Activated B cell treated with CpG ODN at 0.5 μM for 24 hours (primary cell): ENCODE data around the gene EDIL3. TPM values are rescaled to one million over a fixed set of nuclear protein-coding genes. Genes with fewer than 3 reads are reported as not detected.

Experiments
- ATAC-seq: fragments of 200-7000 bp; cut with Tn5 transposase; one replicate; pipeline ENCODE4 v1.10.0; 2021; ENCODE audit warnings: low read depth, mild to moderate bottlenecking, moderate library complexity
- CTCF ChIA-PET: fragments of 350-600 bp; sonication (Branson Sonifier 250); formaldehyde crosslinking; loops from one replicate; lab custom pipeline; 2021; ENCODE audit warnings: antibody characterized with exemption; lab: Charles Lee
- POLR2A ChIA-PET: fragments of 350-600 bp; sonication (Branson Sonifier 250); formaldehyde crosslinking; loops from one replicate; lab custom pipeline; 2021; ENCODE audit warnings: antibody characterized with exemption; lab: Charles Lee
- DNase-seq: peaks from one replicate; pipeline ENCODE4 v3.0.0; 2022
- H3K27ac Mint-ChIP-seq: one replicate; pipeline ENCODE4 v1.8.0; 2020; ENCODE audit warnings: mixed read lengths
- H3K27me3 Mint-ChIP-seq: one replicate; pipeline ENCODE4 v1.8.0; 2021; ENCODE audit warnings: mixed read lengths
- H3K36me3 Mint-ChIP-seq: one replicate; pipeline ENCODE4 v1.8.0; 2021; ENCODE audit warnings: low read depth, mixed read lengths
- H3K4me1 Mint-ChIP-seq: one replicate; pipeline ENCODE4 v1.8.0; 2021; ENCODE audit warnings: mixed read lengths
- H3K4me3 Mint-ChIP-seq: one replicate; pipeline ENCODE4 v1.8.0; 2020; ENCODE audit warnings: mild to moderate bottlenecking, mixed read lengths
- H3K9me3 Mint-ChIP-seq: one replicate; pipeline ENCODE4 v1.8.0; 2020; ENCODE audit warnings: mixed read lengths
- CTCF ChIP-seq: fragments of 200-600 bp; IDR thresholded peaks from one replicate; pipeline ENCODE4 v1.8.0; 2022; ENCODE audit warnings: antibody characterized with exemption, mild to moderate bottlenecking
- intact Hi-C: fragments of 100-400 bp; cut with micrococcal nuclease; formaldehyde crosslinking; loops from one replicate; pipeline ENCODE4 v1.15.1; 2024
- total RNA-seq: library from RNA; stranded (reverse); gene quantifications from 2 replicates; pipeline ENCODE4 v1.2.3, GENCODE V29; 2022

Gene EDIL3
- total RNA-seq, 1 donor from 2014 or later = not detected

GRCh38 chr5:84273517-84273883, 111.2 kb downstream of the EDIL3 start:
- POLR2A ChIA-PET = no interaction called here
- no peaks in the 10 kb centered on the region for H3K36me3 Mint-ChIP-seq
- no peak for TF ChIP-seq CTCF
- H3K4me3 Mint-ChIP-seq = no peak overlapping the region
- intact Hi-C loops = no loop called here
- H3K4me1 Mint-ChIP-seq = no peaks in the 10 kb centered on the region
- ATAC-seq = no peak
- CTCF ChIA-PET = no interaction called here
- no peaks in the 10 kb centered on the region for H3K27me3 Mint-ChIP-seq
- H3K27ac Mint-ChIP-seq = no peak overlapping the region
- no peaks in the 10 kb centered on the region for H3K9me3 Mint-ChIP-seq
- no peak for DNase-seq

- Mint-ChIP-seq H3K4me3 (no peak overlapping the region), H3K4me1 (no peaks in the 10 kb centered on the region), H3K9me3 (no peaks in the 10 kb centered on the region), H3K36me3 (no peaks in the 10 kb centered on the region), H3K27me3 (no peaks in the 10 kb centered on the region), H3K27ac (no peak overlapping the region)
- intact Hi-C loops = no loop called here
- ChIA-PET POLR2A (no interaction called here), CTCF (no interaction called here)
- TF ChIP-seq CTCF = no peak
- no peak for DNase-seq
- ATAC-seq = no peak
These were observed 111.7 kb downstream of the EDIL3 start for GRCh38 chr5:84272771-84273516.

GRCh38 chr5:84265739-84266550, 118.7 kb downstream of the EDIL3 start:
- ATAC-seq = no peak
- no peaks in the 10 kb centered on the region for H3K36me3 Mint-ChIP-seq
- POLR2A ChIA-PET = no interaction called here
- intact Hi-C loops = no loop called here
- H3K27me3 Mint-ChIP-seq = no peaks in the 10 kb centered on the region
- no peaks in the 10 kb centered on the region for H3K4me1 Mint-ChIP-seq
- DNase-seq = no peak
- no peak overlapping the region for H3K4me3 Mint-ChIP-seq
- no peaks in the 10 kb centered on the region for H3K9me3 Mint-ChIP-seq
- no peak overlapping the region for H3K27ac Mint-ChIP-seq
- TF ChIP-seq CTCF = no peak
- CTCF ChIA-PET = no interaction called here

- ChIA-PET POLR2A (no interaction called here), CTCF (no interaction called here)
- Mint-ChIP-seq H3K4me3 (no peak overlapping the region), H3K27me3 (no peaks in the 10 kb centered on the region), H3K36me3 (no peaks in the 10 kb centered on the region), H3K9me3 (no peaks in the 10 kb centered on the region), H3K27ac (no peak overlapping the region), H3K4me1 (no peaks in the 10 kb centered on the region)
- ATAC-seq (no peak), DNase-seq (no peak)
- intact Hi-C loops = no loop called here
- TF ChIP-seq CTCF = no peak
These were observed 119.5 kb downstream of the EDIL3 start for GRCh38 chr5:84265130-84265529.

- H3K36me3 Mint-ChIP-seq = no peaks in the 10 kb centered on the region
- POLR2A ChIA-PET = no interaction called here
- H3K4me3 Mint-ChIP-seq = no peak overlapping the region
These were observed 123.7 kb downstream of the EDIL3 start for GRCh38 chr5:84260939-84261338.

More at GRCh38 chr5:84260939-84261338, 123.7 kb downstream of the EDIL3 start:
- CTCF ChIA-PET = no interaction called here
- Mint-ChIP-seq H3K27ac (no peak overlapping the region), H3K27me3 (no peaks in the 10 kb centered on the region), H3K9me3 (no peaks in the 10 kb centered on the region), H3K4me1 (no peaks in the 10 kb centered on the region)
- DNase-seq (no peak), ATAC-seq (no peak)
- TF ChIP-seq CTCF = no peak
- intact Hi-C loops = no loop called here
